Measurements from ENCODE around the gene NDUFS5.

- no peak for TF ChIP-seq POLR2AphosphoS5 (IDR thresholded peaks at IDR 0.05; ENCODE audit: insufficient read depth in 1 of 2, low read depth in 1 of 2)
- no peak for TF ChIP-seq POLR2A (IDR thresholded peaks at IDR 0.05)
Observed at GRCh38 chr1:39050001-39050400, 23.9 kb downstream of the NDUFS5 start.
